Breast epithelium (tissue), 4 donors: ENCODE data around the gene RBMX2. TPM values are rescaled to one million over a fixed set of nuclear protein-coding genes. Genes with fewer than 3 reads are reported as not detected.
"Not testable (repeated sequence)": the region's sequence is repeated elsewhere in the genome, so short reads cannot be mapped to it uniquely, and the experiment has no call there.

Experiments used
- DNase-seq, 2 donors: peaks; one replicate each; pipeline ENCODE4 v3.0.0-alpha.2; 2019; ENCODE audit warnings: low spot score in 2 of 2
- H3K27ac ChIP-seq, 2 donors: fragments of 200-600 bp; sonication (generic) in 1 of 2; one replicate each; pipeline ENCODE4 v1.5.1; 2016 to 2019; ENCODE audit warnings: mild to moderate bottlenecking in 1 of 2
- H3K27me3 ChIP-seq, 2 donors: fragments of 200-600 bp; sonication (generic) in 1 of 2; one replicate each; pipeline versions ENCODE4 v1.5.1 to v1.6.0; 2017 to 2019; ENCODE audit warnings: control low read depth in 1 of 2, mild to moderate bottlenecking in 1 of 2
- H3K36me3 ChIP-seq: fragments of 200-600 bp; one replicate; pipeline ENCODE4 v1.5.1; 2019
- H3K4me1 ChIP-seq, 2 donors: fragments of 200-600 bp; sonication (generic); one replicate each; pipeline ENCODE4 v1.5.1; 2016 to 2019; ENCODE audit warnings: control low read depth in 1 of 2
- H3K4me3 ChIP-seq, 3 donors: fragments of 200-600 bp; sonication (generic); 1 replicate in 2 of 3; 2 replicates in 1 of 3; pipeline ENCODE4 v1.5.1; 2016 to 2019; ENCODE audit warnings: mild to moderate bottlenecking in 3 of 3, moderate library complexity in 2 of 3
- H3K9me3 ChIP-seq, 2 donors: fragments of 200-600 bp; sonication (generic) in 1 of 2; one replicate each; pipeline ENCODE4 v1.5.1; 2016 to 2019; ENCODE audit warnings: control low read depth in 1 of 2
- CTCF ChIP-seq, 3 donors: fragments of 450-650 bp; IDR thresholded peaks; one replicate each; pipeline ENCODE4 v1.5.1; 2016 to 2017; ENCODE audit warnings: antibody characterized with exemption in 3 of 3, mild to moderate bottlenecking in 3 of 3, moderate library complexity in 3 of 3
- POLR2A ChIP-seq: fragments of 450-650 bp; IDR thresholded peaks from one replicate; pipeline ENCODE4 v1.6.1; 2016; ENCODE audit warnings: antibody characterized with exemption, mild to moderate bottlenecking, moderate library complexity
- POLR2AphosphoS5 ChIP-seq, 3 donors: sonication (generic); formaldehyde crosslinking; IDR thresholded peaks; one replicate each; pipeline ENCODE4 v1.6.1; 2017; ENCODE audit warnings: antibody characterized with exemption in 3 of 3
- intact Hi-C: fragments of 100-400 bp; cut with DNase I; formaldehyde crosslinking; loops from one replicate; pipeline ENCODE4 v1.15.1; 2023; ENCODE audit warnings: low total_unique reads
- total RNA-seq, 3 donors: library from RNA; depleted of rRNA; stranded (reverse); fragments of >200 nt; gene quantifications; one replicate each; pipeline ENCODE4 v1.1.0, GENCODE V29; 2016

RBMX2 gene
- 10 to 100 TPM; 14.7 to 17.9 (median 16.2) TPM for total RNA-seq

- DNase-seq = peak; percentile 50 to 58
- Histone ChIP-seq H3K4me1 (no peaks in the 10 kb centered on the region), H3K9me3 (no peaks in the 10 kb centered on the region)
Measured at GRCh38 chrX:130401415-130402207, at the start of gene RBMX2. RBMX2 (plus strand) TSS chrX:130401987; CDS start chrX:130402033, 46 bp downstream.

GRCh38 chrX:130352050-130352449, 49.7 kb upstream of the RBMX2 start:
- DNase-seq, H3K27me3 ChIP-seq, H3K9me3 ChIP-seq, H3K36me3 ChIP-seq, intact Hi-C loops, H3K27ac ChIP-seq, H3K4me3 ChIP-seq, H3K4me1 ChIP-seq: not testable (repeated sequence)

More at GRCh38 chrX:130401415-130402207, at the start of gene RBMX2:
- Histone ChIP-seq H3K27ac (peak within 1 kb of the TSS; percentile 78 to 85), H3K27me3 (peaks cover 0 to 38% of the 10 kb centered on the region in 2 donors), H3K4me3 (peak within 1 kb of the TSS; percentile 61 to 80 (median 68)), H3K36me3 (no peaks in the 10 kb centered on the region)
- TF ChIP-seq POLR2AphosphoS5 (IDR thresholded peaks at IDR 0.05) (peak in 2 of 3 donors; percentile 42), POLR2A (no peak), CTCF (IDR thresholded peaks at IDR 0.05) (no peak)
- intact Hi-C loops = no loop called here

GRCh38 chrX:130376077-130376476, 25.7 kb upstream of the RBMX2 start:
- Histone ChIP-seq H3K36me3 (no peaks in the 10 kb centered on the region), H3K27me3 (peaks cover 0 to 6% of the 10 kb centered on the region in 2 donors), H3K27ac (no peak overlapping the region), H3K9me3 (no peaks in the 10 kb centered on the region), H3K4me3 (no peak overlapping the region), H3K4me1 (no peaks in the 10 kb centered on the region)
- no peak for DNase-seq
- intact Hi-C loops = no loop called here
- TF ChIP-seq POLR2A (no peak), CTCF (IDR thresholded peaks at IDR 0.05) (no peak), POLR2AphosphoS5 (IDR thresholded peaks at IDR 0.05) (no peak)

GRCh38 chrX:130378024-130378669, 23.6 kb upstream of the RBMX2 start:
- H3K9me3 ChIP-seq = no peaks in the 10 kb centered on the region
- no peak for TF ChIP-seq POLR2A
- no peak for TF ChIP-seq CTCF (IDR thresholded peaks at IDR 0.05)
- TF ChIP-seq POLR2AphosphoS5 (IDR thresholded peaks at IDR 0.05) = no peak
- no peak overlapping the region for H3K27ac ChIP-seq
- DNase-seq = no peak
- H3K4me3 ChIP-seq = no peak overlapping the region
- no peaks in the 10 kb centered on the region for H3K4me1 ChIP-seq
- H3K27me3 ChIP-seq = peaks cover 0 to 6% of the 10 kb centered on the region in 2 donors
- intact Hi-C loops = no loop called here
- no peaks in the 10 kb centered on the region for H3K36me3 ChIP-seq

GRCh38 chrX:130385520-130385919, 16.3 kb upstream of the RBMX2 start, which contains the start of gene GPR119:
GPR119 (minus strand) TSS chrX:130385674; CDS start chrX:130385447, 227 bp downstream.
- H3K4me3 ChIP-seq = no peak within 1 kb of the TSS
- H3K27me3 ChIP-seq = peaks cover 0 to 24% of the 10 kb centered on the region in 2 donors
- DNase-seq = no peak
- no peak within 1 kb of the TSS for H3K27ac ChIP-seq
- no peaks in the 10 kb centered on the region for H3K9me3 ChIP-seq
- no peaks in the 10 kb centered on the region for H3K36me3 ChIP-seq
- H3K4me1 ChIP-seq = no peaks in the 10 kb centered on the region
- intact Hi-C loops = no loop called here
- no peak for TF ChIP-seq POLR2AphosphoS5 (IDR thresholded peaks at IDR 0.05)
- no peak for TF ChIP-seq POLR2A
- TF ChIP-seq CTCF (IDR thresholded peaks at IDR 0.05) = no peak
